ENCODE data around the gene MPO. TPM values are rescaled to one million over a fixed set of nuclear protein-coding genes. Genes with fewer than 3 reads are reported as not detected.

MPO gene
- total and polyA plus RNA-seq, 8 donors = 0.03 to 7.7 (median 0.46) TPM; not detected in 5

DNA sequence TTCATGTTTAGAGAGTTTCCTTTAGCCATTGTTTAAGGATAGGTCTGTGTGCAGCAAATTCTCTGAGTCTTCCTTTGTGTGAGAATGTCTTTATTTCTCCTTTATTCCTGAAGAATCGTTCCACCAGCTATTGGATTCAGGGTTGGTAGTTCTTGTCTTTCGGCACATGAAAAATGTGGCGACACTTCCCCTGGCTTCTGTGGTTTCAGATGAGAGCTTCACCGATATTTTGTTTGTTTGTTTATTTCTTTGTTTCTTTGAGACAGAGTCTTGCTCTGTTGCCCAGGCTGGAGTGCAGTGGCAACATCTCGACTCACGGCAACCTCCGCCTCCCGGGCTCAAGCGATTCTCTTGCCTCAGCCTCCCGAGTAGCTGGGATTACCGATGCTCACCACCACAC lies 18.6 kb downstream of the MPO start:
- Histone ChIP-seq H3K4me3 (no peak overlapping the region), H3K36me3 (no peaks in the 10 kb centered on the region), H3K4me1 (no peaks in the 10 kb centered on the region), H3K9me3 (no peaks in the 10 kb centered on the region), H3K27me3 (peaks cover 0 to 55% (median 33%) of the 10 kb centered on the region in 3 donors), H3K27ac (no peak overlapping the region)
- WGBS, 5 donors = 89 to 91% (median 91%) methylated on average over 11 of the region's 11 CpGs
- TF ChIP-seq POLR2A (IDR thresholded peaks at IDR 0.05) (no peak), CTCF (IDR thresholded peaks at IDR 0.05) (no peak), EP300 (IDR thresholded peaks at IDR 0.05) (no peak), POLR2AphosphoS5 (IDR thresholded peaks at IDR 0.05) (no peak)
- intact Hi-C loops (cut with DNase I; ENCODE audit: low total_unique reads) = no loop called here
- no peak for DNase-seq

GRCh38 chr17:58254803-58255202 lies 25.9 kb downstream of the MPO start:
- WGBS, 5 donors = 12 to 30% (median 19%) methylated on average over 8 of the region's 8 CpGs
- H3K27me3 ChIP-seq = peaks cover 0 to 60% (median 17%) of the 10 kb centered on the region in 3 donors
- TF ChIP-seq POLR2A (IDR thresholded peaks at IDR 0.05) = no peak
- no peak for TF ChIP-seq CTCF (IDR thresholded peaks at IDR 0.05)
- TF ChIP-seq EP300 (IDR thresholded peaks at IDR 0.05) = no peak
- intact Hi-C loops (cut with DNase I; ENCODE audit: low total_unique reads) = no loop called here
- H3K36me3 ChIP-seq = no peaks in the 10 kb centered on the region
- no peak overlapping the region for H3K4me3 ChIP-seq
- H3K27ac ChIP-seq = no peak overlapping the region
- no peaks in the 10 kb centered on the region for H3K9me3 ChIP-seq
- peaks cover 0 to 3% (median 3%) of the 10 kb centered on the region in 4 donors for H3K4me1 ChIP-seq
- DNase-seq = no peak

DNA sequence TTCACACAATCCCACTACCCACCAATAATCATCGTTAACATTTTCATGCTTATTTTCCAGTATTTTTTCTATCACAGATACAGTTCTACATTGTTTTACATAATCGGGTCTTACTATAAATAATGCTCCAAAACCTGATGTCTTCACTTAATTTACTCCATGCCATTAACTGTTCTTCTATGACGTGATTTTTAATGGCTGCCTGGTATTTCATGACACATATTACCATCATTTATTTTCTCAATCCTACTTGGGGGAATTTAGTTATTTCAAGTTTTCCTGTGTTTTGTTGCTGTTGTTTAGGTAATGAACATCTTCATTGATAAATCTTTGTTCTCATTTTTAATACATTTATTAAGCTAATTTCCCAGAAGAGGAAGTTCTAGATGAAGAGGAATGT lies 27.7 kb downstream of the MPO start:
- Histone ChIP-seq H3K27me3 (peaks cover 0 to 74% (median 25%) of the 10 kb centered on the region in 3 donors), H3K9me3 (no peaks in the 10 kb centered on the region), H3K36me3 (no peaks in the 10 kb centered on the region), H3K4me3 (no peak overlapping the region), H3K27ac (no peak overlapping the region), H3K4me1 (peaks cover 4 to 13% (median 12%) of the 10 kb centered on the region in 4 donors)
- 76 to 84% (median 82%) methylated on average over 3 of the region's 3 CpGs for WGBS, 5 donors
- no peak for DNase-seq
- intact Hi-C loops (cut with DNase I; ENCODE audit: low total_unique reads) = no loop called here
- TF ChIP-seq CTCF (IDR thresholded peaks at IDR 0.05) = no peak

DNA sequence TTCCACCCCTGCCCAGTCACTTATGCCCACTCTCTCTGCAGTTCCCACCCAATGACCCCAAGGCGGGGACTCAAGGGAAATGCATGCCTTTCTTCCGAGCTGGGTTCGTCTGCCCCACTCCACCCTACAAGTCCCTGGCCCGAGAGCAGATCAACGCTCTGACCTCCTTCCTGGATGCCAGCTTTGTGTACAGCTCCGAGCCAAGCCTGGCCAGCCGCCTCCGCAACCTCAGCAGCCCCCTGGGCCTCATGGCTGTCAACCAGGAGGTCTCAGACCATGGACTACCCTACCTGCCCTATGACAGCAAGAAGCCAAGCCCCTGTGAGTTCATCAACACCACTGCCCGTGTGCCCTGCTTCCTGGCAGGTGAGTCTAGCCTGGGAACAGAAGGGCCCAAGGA lies 28.6 kb downstream of the MPO start:
- TF ChIP-seq CTCF (IDR thresholded peaks at IDR 0.05) = no peak
- TF ChIP-seq POLR2AphosphoS5 (IDR thresholded peaks at IDR 0.05) = no peak
- no peak for TF ChIP-seq EP300 (IDR thresholded peaks at IDR 0.05)
- TF ChIP-seq POLR2A (IDR thresholded peaks at IDR 0.05) = no peak
- Histone ChIP-seq H3K4me3 (no peak overlapping the region), H3K27me3 (peaks cover 0 to 76% (median 25%) of the 10 kb centered on the region in 3 donors), H3K9me3 (no peaks in the 10 kb centered on the region), H3K36me3 (no peaks in the 10 kb centered on the region), H3K4me1 (peaks cover 4 to 13% (median 12%) of the 10 kb centered on the region in 4 donors), H3K27ac (no peak overlapping the region)
- intact Hi-C loops (cut with DNase I; ENCODE audit: low total_unique reads) = no loop called here
- DNase-seq = no peak
- 49 to 65% (median 58%) methylated on average over 8 to 9 of the region's 9 CpGs for WGBS, 5 donors

Data from stomach (tissue), 9 donors.